ENCODE data around the gene RNF166.

Gene RNF166

GRCh38 chr16:88723911-88724310 is 17.7 kb upstream of the RNF166 start:
- DNase-seq (ENCODE audit: low read depth in 2 of 2) = no peak

- DNase-seq (ENCODE audit: low read depth in 2 of 2) = no peak
Measured at GRCh38 chr16:88723507-88723887, 17.3 kb upstream of the RNF166 start.

- DNase-seq (ENCODE audit: low read depth in 2 of 2) = no peak
Measured at GRCh38 chr16:88722784-88723506, 16.7 kb upstream of the RNF166 start.

- DNase-seq (ENCODE audit: low read depth in 2 of 2) = no peak
Measured at GRCh38 chr16:88721815-88722755, 15.9 kb upstream of the RNF166 start.

- DNase-seq (ENCODE audit: low read depth in 2 of 2) = no peak
Measured at GRCh38 chr16:88721236-88721635, 15.0 kb upstream of the RNF166 start.

GRCh38 chr16:88720396-88720970 is 14.3 kb upstream of the RNF166 start:
- DNase-seq (ENCODE audit: low read depth in 2 of 2) = no peak

GRCh38 chr16:88719933-88720296 is 13.7 kb upstream of the RNF166 start:
- DNase-seq (ENCODE audit: low read depth in 2 of 2) = no peak

- no peak for DNase-seq (ENCODE audit: low read depth in 2 of 2)
Measured at GRCh38 chr16:88719267-88719932, 13.2 kb upstream of the RNF166 start.

- no peak for DNase-seq (ENCODE audit: low read depth in 2 of 2)
Measured at GRCh38 chr16:88718178-88718577, 12.0 kb upstream of the RNF166 start.

GRCh38 chr16:88716601-88717001 is 10.4 kb upstream of the RNF166 start:
- DNase-seq (ENCODE audit: low read depth in 2 of 2) = no peak

GRCh38 chr16:88716201-88716600 is 10.0 kb upstream of the RNF166 start:
- DNase-seq (ENCODE audit: low read depth in 2 of 2) = no peak

GRCh38 chr16:88715312-88716190 is 9.3 kb upstream of the RNF166 start:
- no peak for DNase-seq (ENCODE audit: low read depth in 2 of 2)

- no peak for DNase-seq (ENCODE audit: low read depth in 2 of 2)
Measured at GRCh38 chr16:88714420-88715302, 8.5 kb upstream of the RNF166 start.

- no peak for DNase-seq (ENCODE audit: low read depth in 2 of 2)
Measured at GRCh38 chr16:88713568-88714419, 7.6 kb upstream of the RNF166 start.

- DNase-seq (ENCODE audit: low read depth in 2 of 2) = no peak
Measured at GRCh38 chr16:88713054-88713453, 6.8 kb upstream of the RNF166 start.

GRCh38 chr16:88712362-88712979 is 6.3 kb upstream of the RNF166 start:
- no peak for DNase-seq (ENCODE audit: low read depth in 2 of 2)

- no peak for DNase-seq (ENCODE audit: low read depth in 2 of 2)
Measured at GRCh38 chr16:88711750-88712340, 5.6 kb upstream of the RNF166 start.

GRCh38 chr16:88710556-88710955 is 4.3 kb upstream of the RNF166 start:
- DNase-seq (ENCODE audit: low read depth in 2 of 2) = no peak

Measured in stimulated activated CD8-positive, alpha-beta memory T cell treated with anti-CD3 and anti-CD28 coated beads, Interleukin-15, amount 100 ng/mL, for 48 hours (primary cell).